Measurements from ENCODE around the gene DACH1. TPM values are rescaled to one million over a fixed set of nuclear protein-coding genes. Genes with fewer than 3 reads are reported as not detected.
"Not testable (repeated sequence)": the region's sequence is repeated elsewhere in the genome, so short reads cannot be mapped to it uniquely, and the experiment has no call there.

Gene DACH1
- total RNA-seq, 1 experiment from 2014 or later: not detected

DNA sequence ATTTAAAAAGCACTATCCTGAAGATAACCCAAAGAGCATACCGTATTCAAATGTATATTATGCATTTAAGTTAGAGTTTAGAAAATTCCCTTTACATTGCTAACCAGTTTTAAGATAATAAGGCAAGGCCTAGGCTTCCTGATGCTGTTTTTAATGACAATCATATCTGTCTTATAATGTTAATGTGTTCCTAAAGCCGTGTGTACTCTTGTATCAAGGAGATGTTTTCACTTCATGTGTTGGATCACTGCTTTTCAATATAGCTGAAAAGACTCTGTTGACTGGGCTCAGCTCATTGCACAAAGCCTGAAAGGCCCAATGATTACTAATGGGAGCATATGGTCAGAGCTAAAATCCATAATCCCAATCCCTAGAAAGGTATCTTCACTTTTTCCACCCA is 81.6 kb downstream of the DACH1 start:
- no peak for TF ChIP-seq EZH2phosphoT487 (IDR thresholded peaks at IDR 0.05; ENCODE audit: borderline replicate concordance, low read length)
- TF ChIP-seq, protein P1, sequence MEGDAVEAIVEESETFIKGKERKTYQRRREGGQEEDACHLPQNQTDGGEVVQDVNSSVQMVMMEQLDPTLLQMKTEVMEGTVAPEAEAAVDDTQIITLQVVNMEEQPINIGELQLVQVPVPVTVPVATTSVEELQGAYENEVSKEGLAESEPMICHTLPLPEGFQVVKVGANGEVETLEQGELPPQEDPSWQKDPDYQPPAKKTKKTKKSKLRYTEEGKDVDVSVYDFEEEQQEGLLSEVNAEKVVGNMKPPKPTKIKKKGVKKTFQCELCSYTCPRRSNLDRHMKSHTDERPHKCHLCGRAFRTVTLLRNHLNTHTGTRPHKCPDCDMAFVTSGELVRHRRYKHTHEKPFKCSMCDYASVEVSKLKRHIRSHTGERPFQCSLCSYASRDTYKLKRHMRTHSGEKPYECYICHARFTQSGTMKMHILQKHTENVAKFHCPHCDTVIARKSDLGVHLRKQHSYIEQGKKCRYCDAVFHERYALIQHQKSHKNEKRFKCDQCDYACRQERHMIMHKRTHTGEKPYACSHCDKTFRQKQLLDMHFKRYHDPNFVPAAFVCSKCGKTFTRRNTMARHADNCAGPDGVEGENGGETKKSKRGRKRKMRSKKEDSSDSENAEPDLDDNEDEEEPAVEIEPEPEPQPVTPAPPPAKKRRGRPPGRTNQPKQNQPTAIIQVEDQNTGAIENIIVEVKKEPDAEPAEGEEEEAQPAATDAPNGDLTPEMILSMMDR (conservative IDR thresholded peaks at IDR 0.05; ENCODE audit: low read depth, low read length): no peak
- no peak for TF ChIP-seq EZH2 (IDR thresholded peaks at IDR 0.05; ENCODE audit: low read length, unreplicated experiment)
- ChIA-PET CTCF (no interaction called here), POLR2A (ENCODE audit: unreplicated experiment) (no interaction called here)
- Histone ChIP-seq H3K4me2 (ENCODE audit: low read length) (no peak overlapping the region), H3K27ac (ENCODE audit: low read length) (no peak overlapping the region), H2AFZ (ENCODE audit: low read length) (no peak overlapping the region), H3K79me2 (ENCODE audit: low read length) (no peaks in the 10 kb centered on the region), H3K4me1 (ENCODE audit: insufficient read depth, low read length) (no peaks in the 10 kb centered on the region), H3K36me3 (ENCODE audit: low read depth, low read length) (no peaks in the 10 kb centered on the region), H3K9ac (ENCODE audit: low read length) (no peak overlapping the region), H3K9me2 (replicated peaks; ENCODE audit: low read length) (no peaks in the 10 kb centered on the region), H4K20me1 (ENCODE audit: low read length) (no peaks in the 10 kb centered on the region), H3K4me3 (ENCODE audit: low read length) (no peak overlapping the region), H3K9me3 (ENCODE audit: low read length) (no peaks in the 10 kb centered on the region), H3F3A (ENCODE audit: low read length, unreplicated experiment) (no peaks in the 10 kb centered on the region), H3K27me3 (ENCODE audit: low read length) (0 out of 2 replicates have a peak, but pooled peaks cover 5% of the 10 kb centered on the region)
- intact Hi-C loops (cut with micrococcal nuclease): no loop called here
- BruUV-seq (replicated peaks): no TSS peak
- ATAC-seq (no peak), DNase-seq (no peak)

DNA sequence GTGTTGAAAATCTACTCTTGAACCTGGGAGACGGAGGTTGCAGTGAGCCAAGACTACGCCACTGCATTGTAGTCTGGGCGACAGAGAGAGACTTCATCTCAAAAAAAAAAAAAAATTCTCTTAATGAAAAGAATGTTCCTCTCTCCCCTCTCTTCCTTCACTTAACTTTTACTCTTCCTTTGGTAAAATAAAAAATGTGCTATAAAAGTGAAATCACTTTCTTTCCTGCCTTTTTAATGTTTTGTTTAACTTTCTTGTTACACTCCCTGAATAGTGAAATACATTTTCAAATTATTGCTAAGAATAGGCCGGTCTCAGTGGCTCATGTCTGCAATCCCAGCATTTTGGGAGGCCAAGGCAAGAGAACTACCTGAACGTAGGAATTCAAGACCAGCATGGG is 86.5 kb downstream of the DACH1 start:
- H4K20me1 ChIP-seq (ENCODE audit: low read length): no peaks in the 10 kb centered on the region
- no peaks in the 10 kb centered on the region for H3K9me2 ChIP-seq (replicated peaks; ENCODE audit: low read length)
- TF ChIP-seq, protein P1 (conservative IDR thresholded peaks at IDR 0.05; ENCODE audit: low read depth, low read length): no peak
- TF ChIP-seq EZH2phosphoT487 (IDR thresholded peaks at IDR 0.05; ENCODE audit: borderline replicate concordance, low read length) (no peak), EZH2 (IDR thresholded peaks at IDR 0.05; ENCODE audit: low read length, unreplicated experiment) (no peak)
- no peaks in the 10 kb centered on the region for H3K27me3 ChIP-seq (ENCODE audit: low read length)
- H3K27ac ChIP-seq (ENCODE audit: low read length): no peak overlapping the region
- no peak overlapping the region for H3K4me2 ChIP-seq (ENCODE audit: low read length)
- CTCF ChIA-PET: no interaction called here
- POLR2A ChIA-PET (ENCODE audit: unreplicated experiment): no interaction called here
- no peaks in the 10 kb centered on the region for H3K36me3 ChIP-seq (ENCODE audit: low read depth, low read length)
- H3K4me3 ChIP-seq (ENCODE audit: low read length): no peak overlapping the region
- H3K9ac ChIP-seq (ENCODE audit: low read length): no peak overlapping the region
- no peaks in the 10 kb centered on the region for H3K79me2 ChIP-seq (ENCODE audit: low read length)
- BruUV-seq (replicated peaks): no TSS peak
- intact Hi-C loops (cut with micrococcal nuclease): no loop called here
- H3F3A ChIP-seq (ENCODE audit: low read length, unreplicated experiment): no peaks in the 10 kb centered on the region
- ATAC-seq (no peak), DNase-seq (no peak)
- H3K9me3 ChIP-seq (ENCODE audit: low read length): no peaks in the 10 kb centered on the region
- H3K4me1 ChIP-seq (ENCODE audit: insufficient read depth, low read length): no peaks in the 10 kb centered on the region
- no peak overlapping the region for H2AFZ ChIP-seq (ENCODE audit: low read length)

DNA sequence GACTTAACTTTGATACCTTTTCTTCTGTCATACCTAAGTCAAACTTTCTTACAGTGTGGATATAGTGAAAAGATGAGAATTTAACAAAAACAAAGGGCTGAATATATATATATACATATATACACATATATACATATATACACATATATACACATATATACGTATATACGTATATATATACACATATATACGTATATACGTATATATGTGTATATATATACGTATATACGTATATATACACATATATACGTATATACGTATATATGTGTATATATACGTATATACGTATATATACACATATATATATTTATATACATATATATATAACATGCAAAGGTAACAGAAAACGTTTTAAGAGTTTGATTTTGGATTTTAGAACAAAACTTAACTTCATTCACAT is 88.0 kb downstream of the DACH1 start:
- H3K9me2 ChIP-seq (replicated peaks; ENCODE audit: low read length); H3K27ac ChIP-seq (ENCODE audit: low read length); H3K4me1 ChIP-seq (ENCODE audit: insufficient read depth, low read length); H3K4me3 ChIP-seq (ENCODE audit: low read length); H3K79me2 ChIP-seq (ENCODE audit: low read length); POLR2A ChIA-PET (ENCODE audit: unreplicated experiment); H4K20me1 ChIP-seq (ENCODE audit: low read length); CTCF ChIA-PET; H3K9ac ChIP-seq (ENCODE audit: low read length); BruUV-seq (replicated peaks); H3K36me3 ChIP-seq (ENCODE audit: low read depth, low read length); H3F3A ChIP-seq (ENCODE audit: low read length, unreplicated experiment); H2AFZ ChIP-seq (ENCODE audit: low read length); H3K27me3 ChIP-seq (ENCODE audit: low read length); DNase-seq; intact Hi-C loops (cut with micrococcal nuclease); H3K4me2 ChIP-seq (ENCODE audit: low read length); H3K9me3 ChIP-seq (ENCODE audit: low read length); ATAC-seq: not testable (repeated sequence)

Data from PC-3 (cell line).